HEK293 (cell line): Measurements from ENCODE around the gene MCRIP2.

Experiments
- CTCF ChIA-PET: fragments of 350-600 bp; formaldehyde crosslinking; extraction: SDS; loops from one replicate; lab custom pipeline; 2021; ENCODE audit warnings: antibody characterized with exemption; lab: Yijun Ruan, JAX
- POLR2A ChIA-PET: fragments of 300-600 bp; formaldehyde crosslinking; extraction: SDS; loops from one replicate; lab custom pipeline; 2020; ENCODE audit warnings: antibody characterized with exemption, inconsistent platforms; lab: Yijun Ruan, JAX
- H3K27ac ChIP-seq: fragments of 200-500 bp; sonication (Bioruptor generic); 2 replicates; pipeline ENCODE4 v1.5.1; 2014; ENCODE audit warnings: low read depth, low read length, control low read depth, inconsistent platforms; ENCODE audit errors: extremely low read depth
- H3K36me3 ChIP-seq, 2 experiments: fragments of 200-500 bp in 1 of 2; sonication (Bioruptor generic) in 1 of 2; 1 replicate in 1 of 2; 2 replicates in 1 of 2; pipeline ENCODE4 v1.5.1; 2014 to 2017; ENCODE audit warnings: inconsistent platforms in 2 of 2, low read length in 2 of 2; ENCODE audit not compliant: control insufficient read depth in 2 of 2, insufficient read depth in 1 of 2
- H3K4me1 ChIP-seq: fragments of 200-500 bp; sonication (Bioruptor generic); 2 replicates; pipeline ENCODE4 v1.5.1; 2014; ENCODE audit warnings: mild to moderate bottlenecking, low read length, inconsistent platforms; ENCODE audit not compliant: control insufficient read depth, insufficient read depth
- H3K4me3 ChIP-seq: 2 replicates; pipeline ENCODE4 v1.5.1; 2011; ENCODE audit warnings: low read depth, mild to moderate bottlenecking, control low read depth, low read length, moderate library complexity
- H3K9me3 ChIP-seq: fragments of 200-500 bp; sonication (Bioruptor generic); 2 replicates; pipeline ENCODE4 v1.5.1; 2014; ENCODE audit warnings: low read depth, low read length, inconsistent platforms; ENCODE audit not compliant: control insufficient read depth, insufficient read depth
- BCL11B ChIP-seq: fragments of 450-650 bp; formaldehyde crosslinking; IDR thresholded peaks from 2 replicates; pipeline ENCODE4 v1.5.1; 2016; ENCODE audit warnings: low read depth, missing biosample characterization, missing genetic modification characterization
- SCRT2 ChIP-seq: fragments of 450-650 bp; formaldehyde crosslinking; IDR thresholded peaks from 2 replicates; pipeline ENCODE4 v1.5.1; 2016; ENCODE audit warnings: missing biosample characterization, missing genetic modification characterization
- SP3 ChIP-seq: fragments of 450-650 bp; formaldehyde crosslinking; IDR thresholded peaks from 2 replicates; pipeline ENCODE4 v1.5.1; 2016; ENCODE audit warnings: missing biosample characterization, missing genetic modification characterization
- ZBTB20 ChIP-seq: fragments of 450-650 bp; formaldehyde crosslinking; IDR thresholded peaks from 2 replicates; pipeline ENCODE4 v1.5.1; 2016; ENCODE audit warnings: missing biosample characterization, missing genetic modification characterization
- ZNF174 ChIP-seq: fragments of 450-650 bp; formaldehyde crosslinking; IDR thresholded peaks from 2 replicates; pipeline ENCODE4 v1.5.0; 2017; ENCODE audit warnings: missing biosample characterization, mild to moderate bottlenecking, missing genetic modification characterization
- ZNF184 ChIP-seq: fragments of 450-650 bp; IDR thresholded peaks from 2 replicates; pipeline ENCODE4 v1.5.1; 2018; ENCODE audit warnings: missing biosample characterization, mild to moderate bottlenecking, missing genetic modification characterization
- ZNF37A ChIP-seq: fragments of 450-650 bp; IDR thresholded peaks from 2 replicates; pipeline ENCODE4 v1.5.1; 2018; ENCODE audit warnings: missing biosample characterization, missing genetic modification characterization
- ZNF391 ChIP-seq: fragments of 450-650 bp; formaldehyde crosslinking; IDR thresholded peaks from 2 replicates; pipeline ENCODE4 v1.5.1; 2016; ENCODE audit warnings: low read depth, missing biosample characterization, missing genetic modification characterization, borderline replicate concordance
- ZNF530 ChIP-seq: fragments of 450-650 bp; formaldehyde crosslinking; IDR thresholded peaks from 2 replicates; pipeline ENCODE4 v1.5.1; 2016; ENCODE audit warnings: low read depth, missing biosample characterization, missing genetic modification characterization
- ZNF621 ChIP-seq: fragments of 450-650 bp; formaldehyde crosslinking; IDR thresholded peaks from 2 replicates; pipeline ENCODE4 v1.5.1; 2017; ENCODE audit warnings: missing biosample characterization, missing genetic modification characterization
- ZNF626 ChIP-seq: fragments of 450-650 bp; sonication (Bioruptor Pico); formaldehyde crosslinking; IDR thresholded peaks from 2 replicates; pipeline ENCODE4 v1.5.1; 2018; ENCODE audit warnings: missing biosample characterization, missing genetic modification characterization, inconsistent platforms
- TF ChIP-seq, protein P1 (sequence below): fragments of 450-650 bp; formaldehyde crosslinking; conservative IDR thresholded peaks from 2 replicates; pipeline ENCODE4 v1.5.1; 2016; ENCODE audit warnings: low read depth, missing biosample characterization, missing genetic modification characterization
- TF ChIP-seq, protein P2 (sequence below): fragments of 450-650 bp; formaldehyde crosslinking; IDR thresholded peaks from 2 replicates; pipeline ENCODE4 v1.5.1; 2016; ENCODE audit warnings: missing biosample characterization, missing genetic modification characterization
- TF ChIP-seq, protein P3 (sequence below): fragments of 450-650 bp; formaldehyde crosslinking; IDR thresholded peaks from 2 replicates; pipeline ENCODE4 v1.5.1; 2016; ENCODE audit warnings: missing biosample characterization, missing genetic modification characterization
- TF ChIP-seq, protein P4 (sequence below): fragments of 450-650 bp; formaldehyde crosslinking; IDR thresholded peaks from 2 replicates; pipeline ENCODE4 v1.5.1; 2016; ENCODE audit warnings: missing biosample characterization, missing genetic modification characterization
- TF ChIP-seq, protein P5 (sequence below): fragments of 450-650 bp; formaldehyde crosslinking; IDR thresholded peaks from 2 replicates; pipeline ENCODE4 v1.5.1; 2017; ENCODE audit warnings: missing biosample characterization, mild to moderate bottlenecking, missing genetic modification characterization, moderate library complexity
- TF ChIP-seq, protein P6 (sequence below): fragments of 450-650 bp; formaldehyde crosslinking; IDR thresholded peaks from 2 replicates; pipeline ENCODE4 v1.5.1; 2016; ENCODE audit warnings: missing biosample characterization, missing genetic modification characterization
- TF ChIP-seq, protein P7 (sequence below): fragments of 450-650 bp; formaldehyde crosslinking; IDR thresholded peaks from 2 replicates; pipeline ENCODE4 v1.5.1; 2016; ENCODE audit warnings: missing biosample characterization, missing genetic modification characterization

The MCRIP2 gene

DNA sequence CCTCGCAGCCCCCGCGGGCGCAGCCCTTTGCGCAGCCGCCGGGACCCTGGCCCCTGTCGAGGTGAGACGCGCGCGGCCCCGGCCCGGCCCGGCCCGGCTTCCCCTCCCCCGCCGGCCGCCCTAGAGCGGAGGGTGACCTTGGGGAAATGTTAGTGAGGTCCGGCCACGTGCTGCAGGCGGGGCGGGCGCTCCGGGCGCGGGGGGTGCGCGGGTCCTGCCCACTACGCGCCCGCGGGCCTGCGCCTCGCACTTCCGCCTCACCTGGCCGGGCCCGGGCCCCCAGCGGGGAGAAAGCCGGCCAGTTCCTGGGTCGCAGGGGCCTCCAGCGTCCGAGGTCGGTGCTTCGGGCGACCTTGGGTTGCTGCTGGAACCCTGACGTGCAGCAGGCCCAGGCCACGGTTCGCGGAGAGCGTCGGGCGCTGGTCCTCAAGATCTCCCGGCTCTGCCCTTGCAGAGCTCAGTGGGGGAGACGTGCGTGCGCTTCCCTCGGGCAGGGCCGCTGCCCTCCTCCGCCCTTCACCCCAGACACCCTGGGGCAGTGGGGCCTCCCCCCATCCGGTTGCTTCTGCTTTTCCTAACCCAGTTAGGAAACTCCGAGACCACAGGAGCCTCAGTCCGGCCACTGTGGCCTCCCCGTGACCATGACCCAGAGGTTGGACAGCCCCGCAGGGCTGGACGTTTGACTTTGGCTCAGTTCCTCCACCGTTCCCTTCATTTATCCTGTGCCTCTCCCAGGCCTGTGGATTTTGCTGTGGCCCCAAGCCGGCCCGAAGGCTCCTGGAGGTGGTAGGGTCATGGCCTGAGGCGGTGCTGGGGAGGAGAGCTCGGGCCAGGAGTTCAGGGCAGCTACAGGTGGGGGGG, 791 bp downstream of the MCRIP2 start (continued):
- TF ChIP-seq, protein P1, sequence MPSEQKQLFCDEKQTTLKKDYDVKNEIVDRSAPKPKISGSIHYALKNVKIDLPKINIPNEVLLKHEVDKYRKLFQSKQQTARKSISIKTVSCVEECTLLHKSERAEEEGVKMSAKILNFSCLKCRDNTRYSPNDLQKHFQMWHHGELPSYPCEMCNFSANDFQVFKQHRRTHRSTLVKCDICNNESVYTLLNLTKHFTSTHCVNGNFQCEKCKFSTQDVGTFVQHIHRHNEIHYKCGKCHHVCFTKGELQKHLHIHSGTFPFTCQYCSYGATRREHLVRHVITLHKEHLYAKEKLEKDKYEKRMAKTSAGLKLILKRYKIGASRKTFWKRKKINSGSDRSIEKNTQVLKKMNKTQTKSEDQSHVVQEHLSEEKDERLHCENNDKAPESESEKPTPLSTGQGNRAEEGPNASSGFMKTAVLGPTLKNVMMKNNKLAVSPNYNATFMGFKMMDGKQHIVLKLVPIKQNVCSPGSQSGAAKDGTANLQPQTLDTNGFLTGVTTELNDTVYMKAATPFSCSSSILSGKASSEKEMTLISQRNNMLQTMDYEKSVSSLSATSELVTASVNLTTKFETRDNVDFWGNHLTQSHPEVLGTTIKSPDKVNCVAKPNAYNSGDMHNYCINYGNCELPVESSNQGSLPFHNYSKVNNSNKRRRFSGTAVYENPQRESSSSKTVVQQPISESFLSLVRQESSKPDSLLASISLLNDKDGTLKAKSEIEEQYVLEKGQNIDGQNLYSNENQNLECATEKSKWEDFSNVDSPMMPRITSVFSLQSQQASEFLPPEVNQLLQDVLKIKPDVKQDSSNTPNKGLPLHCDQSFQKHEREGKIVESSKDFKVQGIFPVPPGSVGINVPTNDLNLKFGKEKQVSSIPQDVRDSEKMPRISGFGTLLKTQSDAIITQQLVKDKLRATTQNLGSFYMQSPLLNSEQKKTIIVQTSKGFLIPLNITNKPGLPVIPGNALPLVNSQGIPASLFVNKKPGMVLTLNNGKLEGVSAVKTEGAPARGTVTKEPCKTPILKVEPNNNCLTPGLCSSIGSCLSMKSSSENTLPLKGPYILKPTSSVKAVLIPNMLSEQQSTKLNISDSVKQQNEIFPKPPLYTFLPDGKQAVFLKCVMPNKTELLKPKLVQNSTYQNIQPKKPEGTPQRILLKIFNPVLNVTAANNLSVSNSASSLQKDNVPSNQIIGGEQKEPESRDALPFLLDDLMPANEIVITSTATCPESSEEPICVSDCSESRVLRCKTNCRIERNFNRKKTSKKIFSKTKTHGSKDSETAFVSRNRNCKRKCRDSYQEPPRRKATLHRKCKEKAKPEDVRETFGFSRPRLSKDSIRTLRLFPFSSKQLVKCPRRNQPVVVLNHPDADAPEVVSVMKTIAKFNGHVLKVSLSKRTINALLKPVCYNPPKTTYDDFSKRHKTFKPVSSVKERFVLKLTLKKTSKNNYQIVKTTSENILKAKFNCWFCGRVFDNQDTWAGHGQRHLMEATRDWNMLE (tag by site-specific recombination): no peak
- TF ChIP-seq ZNF391 (tag by site-specific recombination): 0 out of 2 replicates have a peak, but pooled peaks have one; percentile 4
- TF ChIP-seq SP3 (tag by site-specific recombination): peak; percentile 23; the same call in 1 of the 2 replicates
- TF ChIP-seq, protein P2, sequence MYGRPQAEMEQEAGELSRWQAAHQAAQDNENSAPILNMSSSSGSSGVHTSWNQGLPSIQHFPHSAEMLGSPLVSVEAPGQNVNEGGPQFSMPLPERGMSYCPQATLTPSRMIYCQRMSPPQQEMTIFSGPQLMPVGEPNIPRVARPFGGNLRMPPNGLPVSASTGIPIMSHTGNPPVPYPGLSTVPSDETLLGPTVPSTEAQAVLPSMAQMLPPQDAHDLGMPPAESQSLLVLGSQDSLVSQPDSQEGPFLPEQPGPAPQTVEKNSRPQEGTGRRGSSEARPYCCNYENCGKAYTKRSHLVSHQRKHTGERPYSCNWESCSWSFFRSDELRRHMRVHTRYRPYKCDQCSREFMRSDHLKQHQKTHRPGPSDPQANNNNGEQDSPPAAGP (tag by site-specific recombination): peak; percentile 51
- TF ChIP-seq, protein P3, sequence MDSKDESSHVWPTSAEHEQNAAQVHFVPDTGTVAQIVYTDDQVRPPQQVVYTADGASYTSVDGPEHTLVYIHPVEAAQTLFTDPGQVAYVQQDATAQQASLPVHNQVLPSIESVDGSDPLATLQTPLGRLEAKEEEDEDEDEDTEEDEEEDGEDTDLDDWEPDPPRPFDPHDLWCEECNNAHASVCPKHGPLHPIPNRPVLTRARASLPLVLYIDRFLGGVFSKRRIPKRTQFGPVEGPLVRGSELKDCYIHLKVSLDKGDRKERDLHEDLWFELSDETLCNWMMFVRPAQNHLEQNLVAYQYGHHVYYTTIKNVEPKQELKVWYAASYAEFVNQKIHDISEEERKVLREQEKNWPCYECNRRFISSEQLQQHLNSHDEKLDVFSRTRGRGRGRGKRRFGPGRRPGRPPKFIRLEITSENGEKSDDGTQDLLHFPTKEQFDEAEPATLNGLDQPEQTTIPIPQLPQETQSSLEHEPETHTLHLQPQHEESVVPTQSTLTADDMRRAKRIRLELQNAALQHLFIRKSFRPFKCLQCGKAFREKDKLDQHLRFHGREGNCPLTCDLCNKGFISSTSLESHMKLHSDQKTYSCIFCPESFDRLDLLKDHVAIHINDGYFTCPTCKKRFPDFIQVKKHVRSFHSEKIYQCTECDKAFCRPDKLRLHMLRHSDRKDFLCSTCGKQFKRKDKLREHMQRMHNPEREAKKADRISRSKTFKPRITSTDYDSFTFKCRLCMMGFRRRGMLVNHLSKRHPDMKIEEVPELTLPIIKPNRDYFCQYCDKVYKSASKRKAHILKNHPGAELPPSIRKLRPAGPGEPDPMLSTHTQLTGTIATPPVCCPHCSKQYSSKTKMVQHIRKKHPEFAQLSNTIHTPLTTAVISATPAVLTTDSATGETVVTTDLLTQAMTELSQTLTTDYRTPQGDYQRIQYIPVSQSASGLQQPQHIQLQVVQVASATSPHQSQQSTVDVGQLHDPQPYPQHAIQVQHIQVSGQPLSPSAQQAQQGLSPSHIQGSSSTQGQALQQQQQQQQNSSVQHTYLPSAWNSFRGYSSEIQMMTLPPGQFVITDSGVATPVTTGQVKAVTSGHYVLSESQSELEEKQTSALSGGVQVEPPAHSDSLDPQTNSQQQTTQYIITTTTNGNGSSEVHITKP (tag by site-specific recombination): peak; percentile 55
- TF ChIP-seq ZBTB20 (tag by site-specific recombination): peak; percentile 65; the same call in 1 of the 2 replicates
- TF ChIP-seq SCRT2 (tag by site-specific recombination): peak; percentile 97
- TF ChIP-seq ZNF37A (tag by site-specific recombination): no peak
- TF ChIP-seq ZNF530 (tag by site-specific recombination): no peak

DNA sequence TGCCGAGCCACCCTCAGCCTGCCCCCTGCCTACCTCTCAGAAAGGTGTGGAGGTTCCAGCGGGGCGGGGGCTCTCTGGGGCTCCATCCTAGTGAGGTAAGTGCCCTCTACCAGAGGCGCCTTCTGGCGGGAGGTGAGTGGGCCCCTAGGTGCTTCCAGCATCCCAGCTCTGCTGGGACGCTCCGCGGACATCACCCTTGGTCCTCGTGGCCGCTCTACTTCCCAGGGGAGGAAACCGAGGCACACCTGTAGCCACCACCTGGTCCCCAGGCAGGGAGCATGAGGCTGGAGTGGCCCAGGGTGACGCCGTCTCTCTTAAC, 1.4 kb downstream of the MCRIP2 start:
- POLR2A ChIA-PET: interaction anchor here (0.6 kb wide), 1 partner anchor 1174 kb away, joined by 3 read pairs; no protein-coding TSS in a partner anchor
- Histone ChIP-seq H3K27ac (peak overlapping the region; percentile 30; the same call in 1 of the 2 replicates), H3K36me3 (peaks cover 0 to 7% of the 10 kb centered on the region in 2 experiments; a peak in 2 of 3 replicates), H3K4me1 (peaks cover 5% of the 10 kb centered on the region; the same call in 1 of the 2 replicates), H3K4me3 (no peak overlapping the region), H3K9me3 (no peaks in the 10 kb centered on the region)
- CTCF ChIA-PET: no interaction called here
- no peak for TF ChIP-seq ZNF621
- no peak for TF ChIP-seq BCL11B
- TF ChIP-seq, protein P4, sequence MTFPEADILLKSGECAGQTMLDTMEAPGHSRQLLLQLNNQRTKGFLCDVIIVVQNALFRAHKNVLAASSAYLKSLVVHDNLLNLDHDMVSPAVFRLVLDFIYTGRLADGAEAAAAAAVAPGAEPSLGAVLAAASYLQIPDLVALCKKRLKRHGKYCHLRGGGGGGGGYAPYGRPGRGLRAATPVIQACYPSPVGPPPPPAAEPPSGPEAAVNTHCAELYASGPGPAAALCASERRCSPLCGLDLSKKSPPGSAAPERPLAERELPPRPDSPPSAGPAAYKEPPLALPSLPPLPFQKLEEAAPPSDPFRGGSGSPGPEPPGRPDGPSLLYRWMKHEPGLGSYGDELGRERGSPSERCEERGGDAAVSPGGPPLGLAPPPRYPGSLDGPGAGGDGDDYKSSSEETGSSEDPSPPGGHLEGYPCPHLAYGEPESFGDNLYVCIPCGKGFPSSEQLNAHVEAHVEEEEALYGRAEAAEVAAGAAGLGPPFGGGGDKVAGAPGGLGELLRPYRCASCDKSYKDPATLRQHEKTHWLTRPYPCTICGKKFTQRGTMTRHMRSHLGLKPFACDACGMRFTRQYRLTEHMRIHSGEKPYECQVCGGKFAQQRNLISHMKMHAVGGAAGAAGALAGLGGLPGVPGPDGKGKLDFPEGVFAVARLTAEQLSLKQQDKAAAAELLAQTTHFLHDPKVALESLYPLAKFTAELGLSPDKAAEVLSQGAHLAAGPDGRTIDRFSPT (tag by site-specific recombination): no peak
- TF ChIP-seq, protein P5, sequence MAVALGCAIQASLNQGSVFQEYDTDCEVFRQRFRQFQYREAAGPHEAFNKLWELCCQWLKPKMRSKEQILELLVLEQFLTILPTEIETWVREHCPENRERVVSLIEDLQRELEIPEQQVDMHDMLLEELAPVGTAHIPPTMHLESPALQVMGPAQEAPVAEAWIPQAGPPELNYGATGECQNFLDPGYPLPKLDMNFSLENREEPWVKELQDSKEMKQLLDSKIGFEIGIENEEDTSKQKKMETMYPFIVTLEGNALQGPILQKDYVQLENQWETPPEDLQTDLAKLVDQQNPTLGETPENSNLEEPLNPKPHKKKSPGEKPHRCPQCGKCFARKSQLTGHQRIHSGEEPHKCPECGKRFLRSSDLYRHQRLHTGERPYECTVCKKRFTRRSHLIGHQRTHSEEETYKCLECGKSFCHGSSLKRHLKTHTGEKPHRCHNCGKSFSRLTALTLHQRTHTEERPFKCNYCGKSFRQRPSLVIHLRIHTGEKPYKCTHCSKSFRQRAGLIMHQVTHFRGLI: no peak
- TF ChIP-seq ZNF626: no peak
- TF ChIP-seq, protein P6, sequence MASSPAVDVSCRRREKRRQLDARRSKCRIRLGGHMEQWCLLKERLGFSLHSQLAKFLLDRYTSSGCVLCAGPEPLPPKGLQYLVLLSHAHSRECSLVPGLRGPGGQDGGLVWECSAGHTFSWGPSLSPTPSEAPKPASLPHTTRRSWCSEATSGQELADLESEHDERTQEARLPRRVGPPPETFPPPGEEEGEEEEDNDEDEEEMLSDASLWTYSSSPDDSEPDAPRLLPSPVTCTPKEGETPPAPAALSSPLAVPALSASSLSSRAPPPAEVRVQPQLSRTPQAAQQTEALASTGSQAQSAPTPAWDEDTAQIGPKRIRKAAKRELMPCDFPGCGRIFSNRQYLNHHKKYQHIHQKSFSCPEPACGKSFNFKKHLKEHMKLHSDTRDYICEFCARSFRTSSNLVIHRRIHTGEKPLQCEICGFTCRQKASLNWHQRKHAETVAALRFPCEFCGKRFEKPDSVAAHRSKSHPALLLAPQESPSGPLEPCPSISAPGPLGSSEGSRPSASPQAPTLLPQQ (tag by site-specific recombination): peak; percentile 52; the same call in 1 of the 2 replicates
- TF ChIP-seq, protein P7, sequence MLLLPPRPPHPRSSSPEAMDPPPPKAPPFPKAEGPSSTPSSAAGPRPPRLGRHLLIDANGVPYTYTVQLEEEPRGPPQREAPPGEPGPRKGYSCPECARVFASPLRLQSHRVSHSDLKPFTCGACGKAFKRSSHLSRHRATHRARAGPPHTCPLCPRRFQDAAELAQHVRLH (tag by site-specific recombination): no peak
- no peak for TF ChIP-seq ZNF174 (tag by site-specific recombination)
- TF ChIP-seq ZNF184 (tag by site-specific recombination): no peak
